Measurements from ENCODE around the gene FGF14. TPM values are rescaled to one million over a fixed set of nuclear protein-coding genes. Genes with fewer than 3 reads are reported as not detected.
"Not testable (repeated sequence)": the region's sequence is repeated elsewhere in the genome, so short reads cannot be mapped to it uniquely, and the experiment has no call there.

The FGF14 gene
- total RNA-seq, 2 experiments from 2014 or later, result not detected

GRCh38 chr13:102139626-102140025 is 262.2 kb downstream of the FGF14 start:
- no peak overlapping the region for H3K27ac Mint-ChIP-seq
- no peaks in the 10 kb centered on the region for H3K4me1 Mint-ChIP-seq

DNA sequence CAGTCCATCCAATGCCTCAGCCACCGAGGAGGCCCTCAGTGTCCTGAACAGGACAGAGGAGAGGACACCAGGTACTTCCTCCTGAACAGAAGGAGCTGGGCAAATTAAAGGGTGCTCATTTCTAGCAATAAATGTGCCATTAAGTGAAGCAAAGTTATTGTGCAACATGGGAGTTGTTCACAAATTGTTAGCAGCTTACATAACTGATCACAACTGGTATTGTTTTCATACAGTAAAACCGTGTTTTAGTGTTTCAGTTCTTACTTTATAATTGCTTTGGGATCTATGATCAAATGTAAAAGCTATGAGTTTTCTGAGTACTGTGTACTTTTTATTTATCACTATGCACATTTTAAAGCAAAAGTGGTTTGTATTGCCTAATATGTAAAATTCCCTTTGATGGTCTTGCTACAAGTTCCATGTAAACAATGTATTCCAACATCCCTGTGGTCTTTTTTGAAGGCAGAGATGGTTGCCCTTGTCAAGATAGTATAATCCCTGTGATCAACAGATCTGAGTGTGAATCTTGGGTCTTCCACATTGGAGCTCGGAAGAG is 263.1 kb downstream of the FGF14 start:
- H3K9me3 Mint-ChIP-seq, result no peaks in the 10 kb centered on the region
- H3K36me3 Mint-ChIP-seq, result no peaks in the 10 kb centered on the region
- no peak overlapping the region for H3K4me3 Mint-ChIP-seq
- no peaks in the 10 kb centered on the region for H3K4me1 Mint-ChIP-seq
- H3K27me3 Mint-ChIP-seq, result no peaks in the 10 kb centered on the region
- no peak for DNase-seq
- H3K27ac Mint-ChIP-seq, result no peak overlapping the region

More at GRCh38 chr13:102139626-102140025, 262.2 kb downstream of the FGF14 start:
- Mint-ChIP-seq H3K27me3 (no peaks in the 10 kb centered on the region), H3K9me3 (no peaks in the 10 kb centered on the region), H3K4me3 (no peak overlapping the region), H3K36me3 (no peaks in the 10 kb centered on the region)
- no peak for DNase-seq

GRCh38 chr13:102137904-102138303 is 263.9 kb downstream of the FGF14 start:
- not testable (repeated sequence) for H3K4me3 Mint-ChIP-seq, H3K9me3 Mint-ChIP-seq, H3K4me1 Mint-ChIP-seq, H3K27me3 Mint-ChIP-seq, DNase-seq, H3K27ac Mint-ChIP-seq, H3K36me3 Mint-ChIP-seq

DNA sequence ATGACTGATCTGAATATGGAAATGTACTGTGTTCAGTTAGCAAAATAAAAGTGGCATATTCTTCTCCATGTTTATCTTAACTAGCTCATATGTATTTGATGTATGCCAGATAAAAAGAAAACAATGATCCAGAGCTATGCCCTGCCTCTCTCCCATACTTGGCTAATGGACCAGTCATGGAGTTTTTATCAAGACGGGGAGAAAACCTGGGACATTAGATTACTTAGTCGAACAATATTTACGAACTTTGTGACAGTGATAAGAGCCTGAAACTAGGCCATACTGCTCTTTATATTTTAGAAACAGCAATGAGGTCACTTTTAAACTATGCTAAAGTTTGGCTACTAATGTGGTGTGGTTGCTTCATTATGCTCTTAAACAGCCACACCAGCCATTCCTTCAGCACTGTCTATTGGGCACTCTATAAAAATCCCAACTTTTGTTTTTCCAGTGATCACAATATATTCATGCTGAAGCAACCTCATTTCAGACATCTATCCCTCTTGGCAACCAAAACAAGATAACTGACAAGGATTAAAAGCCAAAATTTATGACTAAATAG is 265.0 kb downstream of the FGF14 start:
- no peak for DNase-seq
- H3K4me3 Mint-ChIP-seq, result no peak overlapping the region
- H3K36me3 Mint-ChIP-seq, result no peaks in the 10 kb centered on the region
- H3K9me3 Mint-ChIP-seq, result no peaks in the 10 kb centered on the region
- no peaks in the 10 kb centered on the region for H3K4me1 Mint-ChIP-seq
- no peak overlapping the region for H3K27ac Mint-ChIP-seq
- H3K27me3 Mint-ChIP-seq, result no peaks in the 10 kb centered on the region

DNA sequence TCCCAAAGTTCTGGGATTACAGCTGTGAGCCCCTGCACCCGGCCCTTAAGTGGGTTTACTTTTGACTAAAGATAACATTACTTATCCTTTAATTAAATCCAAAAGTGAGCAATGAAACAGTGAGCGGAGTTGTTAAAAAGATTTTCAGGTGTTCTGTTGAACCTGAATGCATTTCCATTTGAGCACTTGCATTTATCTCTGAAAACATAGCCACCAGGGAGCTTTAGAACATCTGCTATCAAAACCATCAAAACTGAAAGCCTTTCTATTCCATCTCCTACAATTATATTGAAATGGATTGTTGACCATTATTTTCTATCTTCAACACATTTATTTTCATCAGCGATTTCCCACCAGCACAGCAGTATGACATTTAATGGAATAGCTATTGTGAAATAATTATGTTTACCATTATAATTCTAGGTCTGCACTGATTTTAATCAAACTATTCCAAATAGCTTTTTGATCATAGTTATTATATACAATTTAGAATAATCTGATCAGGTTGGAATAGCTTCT is 269.0 kb downstream of the FGF14 start:
- Mint-ChIP-seq H3K4me3 (no peak overlapping the region), H3K27me3 (no peaks in the 10 kb centered on the region), H3K4me1 (no peaks in the 10 kb centered on the region), H3K36me3 (no peaks in the 10 kb centered on the region), H3K9me3 (no peaks in the 10 kb centered on the region), H3K27ac (no peak overlapping the region)
- DNase-seq, result no peak

- Mint-ChIP-seq H3K27ac (no peak overlapping the region), H3K4me3 (no peak overlapping the region), H3K27me3 (no peaks in the 10 kb centered on the region), H3K9me3 (no peaks in the 10 kb centered on the region), H3K4me1 (no peaks in the 10 kb centered on the region), H3K36me3 (no peaks in the 10 kb centered on the region)
- no peak for DNase-seq
Observed at GRCh38 chr13:102131246-102131645, 270.6 kb downstream of the FGF14 start.

DNA sequence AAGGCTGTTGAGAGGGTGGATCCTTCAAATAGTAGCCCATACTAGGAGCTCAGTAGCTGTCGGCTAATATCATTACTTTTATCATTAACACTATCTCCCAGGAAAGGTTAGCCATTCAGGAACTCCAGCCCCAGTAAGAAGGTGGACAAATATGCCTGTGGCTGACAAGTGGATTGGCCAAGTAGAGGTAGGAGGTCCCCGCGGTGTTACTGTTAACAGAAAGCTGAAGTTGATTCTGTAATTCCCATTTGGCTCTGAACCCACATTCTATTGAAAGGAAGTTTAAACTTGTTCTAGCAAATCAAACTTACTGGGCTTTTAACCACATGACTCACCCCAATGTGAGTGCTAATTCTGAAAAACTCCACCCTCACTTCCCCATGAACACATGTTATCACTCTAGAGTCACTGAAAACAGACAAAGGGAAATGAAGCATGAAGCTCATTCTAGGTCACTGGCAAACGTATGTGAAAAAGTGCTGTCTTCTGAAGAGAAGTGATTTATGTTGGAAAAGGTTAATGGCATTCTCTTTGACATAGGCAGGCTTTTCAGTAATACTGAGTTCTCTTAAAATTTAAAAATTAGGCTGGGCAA is 273.5 kb downstream of the FGF14 start:
- no peak overlapping the region for H3K27ac Mint-ChIP-seq
- H3K27me3 Mint-ChIP-seq, result peaks cover 10% of the 10 kb centered on the region
- no peaks in the 10 kb centered on the region for H3K9me3 Mint-ChIP-seq
- no peak overlapping the region for H3K4me3 Mint-ChIP-seq
- no peaks in the 10 kb centered on the region for H3K36me3 Mint-ChIP-seq
- DNase-seq, result no peak
- H3K4me1 Mint-ChIP-seq, result no peaks in the 10 kb centered on the region

DNA sequence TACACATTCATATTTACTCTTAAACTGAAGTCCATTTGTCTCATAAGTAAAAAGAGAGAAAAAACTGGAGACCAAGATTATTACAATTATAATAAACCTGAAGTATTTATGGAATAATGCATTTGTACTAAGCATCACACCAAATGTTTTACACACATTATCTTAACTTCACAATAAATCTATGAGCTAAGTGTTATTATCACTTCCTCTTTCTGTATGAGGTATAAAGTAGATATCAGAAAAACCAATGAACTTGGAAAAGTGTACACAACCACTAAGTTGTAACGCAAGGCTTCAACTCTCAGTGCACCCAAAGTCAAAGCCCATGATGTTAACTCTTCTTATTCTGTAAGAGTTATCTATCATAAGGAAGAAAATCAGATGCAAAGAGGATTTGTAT is 274.7 kb downstream of the FGF14 start:
- H3K9me3 Mint-ChIP-seq, result no peaks in the 10 kb centered on the region
- H3K27ac Mint-ChIP-seq, result no peak overlapping the region
- H3K4me3 Mint-ChIP-seq, result no peak overlapping the region
- H3K36me3 Mint-ChIP-seq, result no peaks in the 10 kb centered on the region
- H3K27me3 Mint-ChIP-seq, result peaks cover 10% of the 10 kb centered on the region
- H3K4me1 Mint-ChIP-seq, result no peaks in the 10 kb centered on the region
- DNase-seq, result no peak

DNA sequence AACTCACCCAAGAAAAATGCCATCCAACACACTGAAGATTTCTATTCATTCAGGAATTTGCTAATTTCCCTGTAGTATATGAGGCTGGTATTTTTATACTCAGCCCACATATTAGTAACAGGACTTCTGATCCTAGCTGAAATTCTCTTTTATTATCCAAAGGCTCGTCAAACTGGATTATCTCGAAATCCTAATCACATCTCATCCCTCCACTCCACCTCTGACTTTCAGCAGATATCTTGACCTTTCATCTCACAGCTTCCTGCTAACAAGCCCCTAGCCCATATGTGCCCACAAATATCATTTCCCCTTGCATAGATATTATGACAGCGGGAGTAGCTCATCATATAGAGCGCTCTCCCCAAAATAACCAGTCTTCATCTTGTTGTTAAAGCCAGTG is 279.7 kb downstream of the FGF14 start:
- Mint-ChIP-seq H3K36me3 (no peaks in the 10 kb centered on the region), H3K27me3 (peaks cover 10% of the 10 kb centered on the region), H3K9me3 (no peaks in the 10 kb centered on the region), H3K4me3 (no peak overlapping the region), H3K4me1 (no peaks in the 10 kb centered on the region), H3K27ac (no peak overlapping the region)
- no peak for DNase-seq

DNA sequence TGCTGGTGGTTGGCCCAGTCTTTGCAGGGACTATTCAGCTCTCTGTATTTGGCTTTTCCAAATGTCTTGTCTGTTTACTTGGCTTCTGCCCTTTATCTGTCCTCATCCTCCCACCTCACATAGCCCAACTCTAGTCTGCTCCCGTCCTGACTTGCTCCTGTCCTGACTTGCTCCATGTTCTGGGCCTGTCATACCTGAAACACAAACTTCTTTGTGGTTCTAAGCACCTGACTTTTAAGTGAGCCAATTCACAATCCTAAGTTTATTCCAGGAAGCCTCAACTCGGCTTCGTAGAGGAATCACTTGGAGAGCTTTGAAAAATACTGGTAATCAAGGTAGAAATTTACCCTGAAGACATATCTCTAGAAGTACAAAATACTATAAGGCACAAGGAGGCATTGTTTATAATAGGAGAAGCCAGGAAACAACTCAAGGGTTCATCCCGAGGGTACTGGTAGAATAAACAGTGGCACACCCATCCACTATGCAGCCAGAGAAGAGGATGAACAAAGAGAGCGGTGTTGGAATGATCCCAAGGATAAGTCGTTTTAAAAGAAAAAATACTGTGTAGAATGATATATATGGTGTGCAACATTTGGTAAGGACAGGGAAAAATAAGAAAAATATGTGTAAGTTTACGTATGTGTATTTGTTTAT is 284.5 kb downstream of the FGF14 start:
- Mint-ChIP-seq H3K36me3 (no peaks in the 10 kb centered on the region), H3K4me1 (no peaks in the 10 kb centered on the region), H3K27me3 (no peaks in the 10 kb centered on the region), H3K4me3 (no peak overlapping the region), H3K9me3 (no peaks in the 10 kb centered on the region), H3K27ac (no peak overlapping the region)
- no peak for DNase-seq

DNA sequence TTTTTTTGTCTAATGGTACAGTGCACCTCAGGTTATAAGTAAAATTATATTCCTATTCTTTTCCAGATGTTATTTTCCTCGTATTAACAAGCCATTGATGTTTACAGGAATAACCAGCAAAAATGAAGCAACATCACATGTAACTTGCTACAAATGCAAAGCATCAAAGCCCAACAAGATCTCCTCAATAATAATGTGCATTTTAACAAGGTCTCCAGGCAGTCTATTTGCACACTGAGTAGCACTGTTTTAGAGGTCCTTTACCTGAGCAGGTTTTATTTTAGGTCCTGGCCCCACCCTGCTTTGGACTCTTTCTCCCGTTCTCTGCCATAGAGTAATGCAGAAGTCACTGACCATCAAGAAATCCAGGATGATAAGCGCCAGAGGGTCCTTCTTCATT is 298.4 kb downstream of the FGF14 start:
- no peaks in the 10 kb centered on the region for H3K9me3 Mint-ChIP-seq
- H3K4me1 Mint-ChIP-seq, result no peaks in the 10 kb centered on the region
- H3K27me3 Mint-ChIP-seq, result peaks cover 3% of the 10 kb centered on the region

GRCh38 chr13:102100234-102100633 is 301.6 kb downstream of the FGF14 start:
- no peak for DNase-seq
- Mint-ChIP-seq H3K4me3 (no peak overlapping the region), H3K27me3 (peaks cover 5% of the 10 kb centered on the region), H3K9me3 (no peaks in the 10 kb centered on the region), H3K27ac (no peak overlapping the region), H3K36me3 (no peaks in the 10 kb centered on the region), H3K4me1 (no peaks in the 10 kb centered on the region)

More for the DNA sequence above, 298.4 kb downstream of the FGF14 start:
- Mint-ChIP-seq H3K36me3 (no peaks in the 10 kb centered on the region), H3K27ac (no peak overlapping the region), H3K4me3 (no peak overlapping the region)
- DNase-seq, result no peak

- Mint-ChIP-seq H3K4me1 (no peaks in the 10 kb centered on the region), H3K27ac (no peak overlapping the region), H3K4me3 (no peak overlapping the region), H3K36me3 (no peaks in the 10 kb centered on the region), H3K27me3 (peaks cover 4% of the 10 kb centered on the region), H3K9me3 (no peaks in the 10 kb centered on the region)
- DNase-seq, result no peak
Observed at GRCh38 chr13:102097708-102098107, 304.1 kb downstream of the FGF14 start.

GRCh38 chr13:102093288-102093687 is 308.6 kb downstream of the FGF14 start:
- peaks cover 10% of the 10 kb centered on the region for H3K27me3 Mint-ChIP-seq
- not testable (repeated sequence) for H3K9me3 Mint-ChIP-seq, H3K27ac Mint-ChIP-seq, H3K36me3 Mint-ChIP-seq, DNase-seq, H3K4me3 Mint-ChIP-seq, H3K4me1 Mint-ChIP-seq

- Mint-ChIP-seq H3K27me3 (peaks cover 10% of the 10 kb centered on the region), H3K9me3 (no peaks in the 10 kb centered on the region)
Observed at GRCh38 chr13:102091231-102091630, 310.6 kb downstream of the FGF14 start.

More at GRCh38 chr13:102091231-102091630, 310.6 kb downstream of the FGF14 start:
- H3K4me1 Mint-ChIP-seq, result no peaks in the 10 kb centered on the region
- H3K36me3 Mint-ChIP-seq, result no peaks in the 10 kb centered on the region
- DNase-seq, result no peak
- H3K4me3 Mint-ChIP-seq, result no peak overlapping the region
- no peak overlapping the region for H3K27ac Mint-ChIP-seq
